ENCODE measurements around the gene DTX1. TPM values are rescaled to one million over a fixed set of nuclear protein-coding genes. Genes with fewer than 3 reads are reported as not detected.

The DTX1 gene
- total RNA-seq, 1 donor from 2014 or later, result 1.5 TPM

DNA sequence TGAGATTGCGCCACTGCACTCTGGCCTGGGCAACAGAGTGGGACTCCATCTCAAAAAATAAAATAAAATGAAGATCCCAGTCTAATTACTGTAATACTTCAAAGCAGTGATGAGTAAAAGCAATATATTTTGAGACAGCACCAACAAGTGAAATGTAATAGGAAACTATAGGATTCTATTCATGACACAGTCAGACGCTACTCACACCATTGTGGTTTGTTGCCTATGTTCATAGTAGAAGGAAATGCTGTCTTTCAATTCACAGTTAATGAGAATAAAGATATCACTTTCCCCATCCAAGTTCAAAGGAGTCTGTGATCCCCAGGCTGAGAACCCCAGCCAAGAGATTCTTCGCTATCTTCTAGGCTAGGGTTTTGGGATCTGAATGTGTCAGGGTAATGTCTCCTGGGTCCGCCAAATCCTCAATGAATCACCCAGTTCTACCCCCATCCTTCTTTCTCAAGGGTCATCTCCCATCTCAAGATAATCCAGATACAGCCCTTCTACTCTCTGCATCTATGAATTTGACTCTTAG is 16.6 kb upstream of the DTX1 start:
- no peaks in the 10 kb centered on the region for H3K9me3 ChIP-seq (replicated peaks)
- no peak overlapping the region for H3K4me3 ChIP-seq
- DNase-seq, result no peak
- intact Hi-C loops (cut with micrococcal nuclease), result loop anchor here (10.0 kb wide), 1 partner anchor 135 kb away; no protein-coding TSS in a partner anchor
- no peaks in the 10 kb centered on the region for H3K36me3 ChIP-seq
- H3K27me3 ChIP-seq (ENCODE audit: low read depth), result peaks cover 39% of the 10 kb centered on the region
- peaks cover 4% of the 10 kb centered on the region for H3K4me1 ChIP-seq
- TF ChIP-seq, protein P1, sequence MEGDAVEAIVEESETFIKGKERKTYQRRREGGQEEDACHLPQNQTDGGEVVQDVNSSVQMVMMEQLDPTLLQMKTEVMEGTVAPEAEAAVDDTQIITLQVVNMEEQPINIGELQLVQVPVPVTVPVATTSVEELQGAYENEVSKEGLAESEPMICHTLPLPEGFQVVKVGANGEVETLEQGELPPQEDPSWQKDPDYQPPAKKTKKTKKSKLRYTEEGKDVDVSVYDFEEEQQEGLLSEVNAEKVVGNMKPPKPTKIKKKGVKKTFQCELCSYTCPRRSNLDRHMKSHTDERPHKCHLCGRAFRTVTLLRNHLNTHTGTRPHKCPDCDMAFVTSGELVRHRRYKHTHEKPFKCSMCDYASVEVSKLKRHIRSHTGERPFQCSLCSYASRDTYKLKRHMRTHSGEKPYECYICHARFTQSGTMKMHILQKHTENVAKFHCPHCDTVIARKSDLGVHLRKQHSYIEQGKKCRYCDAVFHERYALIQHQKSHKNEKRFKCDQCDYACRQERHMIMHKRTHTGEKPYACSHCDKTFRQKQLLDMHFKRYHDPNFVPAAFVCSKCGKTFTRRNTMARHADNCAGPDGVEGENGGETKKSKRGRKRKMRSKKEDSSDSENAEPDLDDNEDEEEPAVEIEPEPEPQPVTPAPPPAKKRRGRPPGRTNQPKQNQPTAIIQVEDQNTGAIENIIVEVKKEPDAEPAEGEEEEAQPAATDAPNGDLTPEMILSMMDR (IDR thresholded peaks at IDR 0.05; ENCODE audit: borderline replicate concordance), result no peak
- H3K27ac ChIP-seq (replicated peaks), result peak overlapping the region; percentile 64

DNA sequence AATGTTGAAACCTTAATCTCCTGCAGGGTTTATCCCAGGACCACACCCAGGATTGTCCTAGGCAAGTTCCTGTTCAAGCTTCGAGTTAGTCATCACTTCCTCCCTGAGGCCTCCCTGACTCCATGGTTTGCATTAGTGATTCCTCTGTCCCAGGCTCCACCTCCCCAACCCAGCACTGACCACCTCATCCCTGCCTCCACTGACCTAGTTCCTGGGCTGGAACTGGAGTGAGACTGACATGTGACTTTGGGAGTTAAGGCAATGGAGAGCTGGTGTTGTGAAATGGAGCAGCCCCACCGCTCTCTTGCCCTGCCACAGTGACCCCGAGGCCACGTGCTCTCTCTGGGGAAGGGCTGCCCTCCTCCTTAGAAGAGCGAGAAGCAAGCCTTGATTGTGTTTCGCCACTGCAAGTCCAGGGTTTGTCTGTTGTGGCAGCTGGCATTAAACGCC is 15.8 kb upstream of the DTX1 start:
- TF ChIP-seq, protein P1 (IDR thresholded peaks at IDR 0.05; ENCODE audit: borderline replicate concordance), result no peak
- DNase-seq, result peak; percentile 75
- H3K36me3 ChIP-seq, result no peaks in the 10 kb centered on the region
- intact Hi-C loops (cut with micrococcal nuclease), result loop anchor here (10.0 kb wide), 1 partner anchor 134 kb away; no protein-coding TSS in a partner anchor
- peaks cover 46% of the 10 kb centered on the region for H3K27me3 ChIP-seq (ENCODE audit: low read depth)
- H3K9me3 ChIP-seq (replicated peaks), result no peaks in the 10 kb centered on the region
- H3K27ac ChIP-seq (replicated peaks), result peak overlapping the region; percentile 64
- peaks cover 4% of the 10 kb centered on the region for H3K4me1 ChIP-seq
- H3K4me3 ChIP-seq, result no peak overlapping the region

DNA sequence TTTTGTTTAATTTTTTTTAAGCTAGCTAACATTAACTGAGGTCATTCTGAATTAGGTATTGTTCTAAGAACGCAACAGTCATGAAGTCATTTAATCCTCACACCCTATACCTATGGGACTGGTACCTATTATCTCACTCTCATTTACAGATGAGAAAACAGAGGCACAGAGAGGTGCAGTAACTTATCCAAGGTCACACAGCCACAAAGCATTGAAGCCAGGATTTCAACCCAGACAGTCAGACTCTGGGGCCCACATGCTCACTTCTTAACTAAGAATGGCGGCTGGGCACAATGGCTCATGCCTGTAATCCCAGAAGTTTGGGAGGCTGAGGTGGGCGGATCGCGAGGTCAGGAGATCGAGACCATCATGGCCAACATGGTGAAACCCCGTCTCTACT is 15.0 kb upstream of the DTX1 start:
- peaks cover 50% of the 10 kb centered on the region for H3K27me3 ChIP-seq (ENCODE audit: low read depth)
- no peaks in the 10 kb centered on the region for H3K36me3 ChIP-seq
- H3K4me3 ChIP-seq, result no peak overlapping the region
- TF ChIP-seq, protein P1 (IDR thresholded peaks at IDR 0.05; ENCODE audit: borderline replicate concordance), result no peak
- peak overlapping the region; percentile 58 for H3K27ac ChIP-seq (replicated peaks)
- H3K4me1 ChIP-seq, result peaks cover 4% of the 10 kb centered on the region
- no peaks in the 10 kb centered on the region for H3K9me3 ChIP-seq (replicated peaks)
- intact Hi-C loops (cut with micrococcal nuclease), result loop anchor here (10.0 kb wide), 1 partner anchor 133 kb away; no protein-coding TSS in a partner anchor
- no peak for DNase-seq

DNA sequence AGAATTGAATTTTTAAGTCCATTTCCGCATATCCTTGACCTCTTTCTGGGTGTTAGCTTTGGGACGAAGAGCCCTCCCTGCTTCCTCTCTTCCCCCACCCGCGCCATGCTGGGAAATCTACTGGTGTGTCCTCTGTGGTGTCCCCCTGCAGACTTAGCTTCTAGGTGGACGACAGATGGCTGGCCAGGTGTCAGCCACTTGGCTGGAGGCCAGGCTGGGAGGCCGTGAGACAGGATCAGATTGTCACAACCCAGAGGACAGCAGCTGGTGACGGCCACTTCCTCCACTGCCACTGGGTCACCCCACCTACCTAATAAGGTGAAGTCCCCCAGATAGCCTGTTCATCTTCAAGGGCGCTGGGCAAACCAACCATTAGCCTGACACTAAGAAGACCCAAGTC is 13.3 kb upstream of the DTX1 start:
- H3K27me3 ChIP-seq (ENCODE audit: low read depth), result peaks cover 50% of the 10 kb centered on the region
- H3K4me1 ChIP-seq, result peaks cover 4% of the 10 kb centered on the region
- DNase-seq, result no peak
- TF ChIP-seq, protein P1 (IDR thresholded peaks at IDR 0.05; ENCODE audit: borderline replicate concordance), result no peak
- H3K4me3 ChIP-seq, result no peak overlapping the region
- no peak overlapping the region for H3K27ac ChIP-seq (replicated peaks)
- no peaks in the 10 kb centered on the region for H3K9me3 ChIP-seq (replicated peaks)
- H3K36me3 ChIP-seq, result no peaks in the 10 kb centered on the region
- intact Hi-C loops (cut with micrococcal nuclease), result loop anchor here (10.0 kb wide), 1 partner anchor 132 kb away; no protein-coding TSS in a partner anchor

DNA sequence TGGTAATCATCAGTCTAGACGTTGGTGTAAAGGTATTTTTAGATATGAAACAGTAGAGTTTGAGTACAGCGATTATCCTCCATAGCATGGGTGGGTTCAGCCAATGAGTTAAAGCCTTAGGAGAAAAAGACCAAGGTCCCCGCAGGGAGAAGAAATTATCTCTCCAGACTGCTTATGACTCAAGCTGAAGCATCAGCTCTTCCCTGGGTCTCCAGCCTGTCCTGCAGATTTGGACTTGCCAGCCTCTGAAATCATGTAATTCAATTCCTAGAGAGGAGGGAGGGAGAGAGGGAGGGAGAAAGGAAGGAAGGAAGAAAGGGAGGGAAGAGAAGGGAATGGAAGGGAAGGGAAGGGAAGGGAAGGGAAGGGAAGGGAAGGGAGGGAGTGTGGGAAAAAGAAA is 12.0 kb upstream of the DTX1 start:
- intact Hi-C loops (cut with micrococcal nuclease), result loop anchor here (10.0 kb wide), 1 partner anchor 130 kb away; no protein-coding TSS in a partner anchor
- H3K27me3 ChIP-seq (ENCODE audit: low read depth), result peaks cover 54% of the 10 kb centered on the region
- no peak overlapping the region for H3K4me3 ChIP-seq
- TF ChIP-seq, protein P1 (IDR thresholded peaks at IDR 0.05; ENCODE audit: borderline replicate concordance), result no peak
- H3K27ac ChIP-seq (replicated peaks), result no peak overlapping the region
- H3K4me1 ChIP-seq, result peaks cover 4% of the 10 kb centered on the region
- no peaks in the 10 kb centered on the region for H3K9me3 ChIP-seq (replicated peaks)
- no peaks in the 10 kb centered on the region for H3K36me3 ChIP-seq
- DNase-seq, result no peak

Data from left ventricle myocardium inferior (tissue), 1 donor.